HG02970 (cell line): ENCODE results near the gene MOB2.
"Not testable (repeated sequence)": the region's sequence is repeated elsewhere in the genome, so short reads cannot be mapped to it uniquely, and the experiment has no call there.

Experiments
- ATAC-seq: cut with Tn5 transposase; IDR thresholded peaks from one replicate; pipeline ENCODE4 v1.9.1; 2021; ENCODE audit warnings: mild to moderate bottlenecking, moderate library complexity, moderate number of reproducible peaks; ENCODE audit not compliant: unreplicated experiment, low FRiP score

MOB2 gene

GRCh38 chr11:1425006-1425405, 61.6 kb downstream of the MOB2 start:
- no peak for ATAC-seq

DNA sequence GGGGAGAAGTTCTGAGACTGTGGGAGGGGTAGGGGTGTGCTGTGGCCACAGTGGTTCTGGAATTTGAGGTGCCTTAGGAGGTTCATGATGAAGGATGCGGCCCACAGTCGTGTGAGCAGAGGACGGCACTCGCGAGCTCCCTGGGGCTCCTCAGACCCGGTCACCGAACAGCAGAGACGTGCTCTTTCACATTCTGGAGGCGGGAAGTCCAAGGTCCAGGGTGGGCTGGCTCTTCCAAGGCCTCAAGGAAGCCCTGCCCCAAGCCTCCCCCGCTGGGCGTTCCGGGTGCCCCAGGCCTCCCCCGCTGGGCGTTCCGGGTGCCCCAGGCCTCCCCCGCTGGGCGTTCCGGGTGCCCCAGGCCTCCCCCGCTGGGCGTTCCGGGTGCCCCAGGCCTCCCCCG, 63.2 kb downstream of the MOB2 start:
- not testable (repeated sequence) for ATAC-seq

DNA sequence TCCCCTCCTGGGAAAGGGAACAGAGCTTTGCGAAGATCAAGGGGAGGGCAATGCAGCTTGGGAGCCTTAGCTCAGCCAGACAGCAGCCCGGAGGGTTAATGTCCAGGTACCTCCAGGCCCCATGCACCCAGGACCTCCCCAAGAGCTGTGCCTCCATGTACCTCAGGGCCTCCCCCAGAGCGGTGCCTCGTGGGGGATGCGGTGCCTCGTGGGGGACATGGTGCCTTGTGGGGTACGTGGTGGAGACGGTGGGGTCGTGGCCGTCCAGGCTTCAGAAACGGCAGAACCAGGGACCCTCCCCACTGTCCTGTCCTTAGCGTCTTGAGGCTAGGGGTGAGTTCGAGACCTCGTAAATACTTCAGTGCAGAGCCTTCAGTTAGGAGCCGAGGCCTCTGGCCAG, 63.6 kb downstream of the MOB2 start:
- ATAC-seq = no peak

- no peak for ATAC-seq
These were observed 64.1 kb downstream of the MOB2 start for GRCh38 chr11:1422481-1422880.

GRCh38 chr11:1421291-1421690, 65.3 kb downstream of the MOB2 start:
- no peak for ATAC-seq

DNA sequence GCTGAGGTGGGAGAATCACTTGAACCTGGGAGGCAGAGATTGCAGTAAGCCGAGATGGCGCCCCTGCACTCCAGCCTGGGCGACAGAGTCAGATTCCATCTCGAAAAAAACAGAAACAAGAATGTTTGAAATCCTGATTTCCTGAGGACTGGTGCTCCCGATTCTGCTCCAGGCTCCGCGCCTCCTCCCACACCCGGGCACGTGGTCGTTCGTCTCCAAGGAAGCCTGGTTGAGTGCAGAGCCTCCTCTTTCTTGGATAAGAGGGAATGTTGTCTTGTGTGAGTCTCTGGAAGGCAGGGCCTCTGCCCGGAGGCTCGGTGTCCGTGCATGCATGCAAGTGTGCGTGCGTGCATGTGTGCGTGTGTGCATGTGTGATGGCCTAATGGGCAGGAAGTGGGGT, 66.8 kb downstream of the MOB2 start:
- no peak for ATAC-seq
